ENCODE results near the gene TEAD2. TPM values are rescaled to one million over a fixed set of nuclear protein-coding genes. Genes with fewer than 3 reads are reported as not detected.
A peak's percentile ranks its signal among the peaks of the same experiment; 100 is the strongest.
"Not testable (repeated sequence)": the region's sequence is repeated elsewhere in the genome, so short reads cannot be mapped to it uniquely, and the experiment has no call there.

Gene TEAD2
- total RNA-seq, 1 experiment from 2014 or later: 121 TPM

DNA sequence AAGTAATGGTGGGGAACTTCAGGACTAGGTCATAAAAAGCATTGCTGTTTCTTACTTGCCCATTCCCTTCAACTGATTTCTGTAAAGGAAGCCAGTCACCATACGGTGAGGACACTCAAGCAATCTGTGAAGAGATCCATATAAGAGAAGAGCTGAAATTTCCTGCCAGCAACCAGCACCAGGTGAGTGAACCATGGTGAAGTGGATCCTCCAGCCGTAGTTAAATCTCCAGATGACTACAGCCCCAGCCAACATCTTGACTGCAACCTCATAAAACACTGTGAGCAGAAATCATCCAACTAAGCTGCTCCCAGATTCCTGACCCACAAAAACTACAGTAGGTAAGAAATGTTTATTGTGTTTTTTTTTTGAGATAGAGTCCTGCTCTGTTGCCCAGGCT, 33.5 kb downstream of the TEAD2 start:
- ChIA-PET CTCF (no interaction called here), POLR2A (ENCODE audit: low non-redundant PET) (no interaction called here)
- H3K9me3 ChIP-seq (ENCODE audit: low read depth, low read length, poor library complexity, severe bottlenecking): no peaks in the 10 kb centered on the region
- TF ChIP-seq, protein P1, sequence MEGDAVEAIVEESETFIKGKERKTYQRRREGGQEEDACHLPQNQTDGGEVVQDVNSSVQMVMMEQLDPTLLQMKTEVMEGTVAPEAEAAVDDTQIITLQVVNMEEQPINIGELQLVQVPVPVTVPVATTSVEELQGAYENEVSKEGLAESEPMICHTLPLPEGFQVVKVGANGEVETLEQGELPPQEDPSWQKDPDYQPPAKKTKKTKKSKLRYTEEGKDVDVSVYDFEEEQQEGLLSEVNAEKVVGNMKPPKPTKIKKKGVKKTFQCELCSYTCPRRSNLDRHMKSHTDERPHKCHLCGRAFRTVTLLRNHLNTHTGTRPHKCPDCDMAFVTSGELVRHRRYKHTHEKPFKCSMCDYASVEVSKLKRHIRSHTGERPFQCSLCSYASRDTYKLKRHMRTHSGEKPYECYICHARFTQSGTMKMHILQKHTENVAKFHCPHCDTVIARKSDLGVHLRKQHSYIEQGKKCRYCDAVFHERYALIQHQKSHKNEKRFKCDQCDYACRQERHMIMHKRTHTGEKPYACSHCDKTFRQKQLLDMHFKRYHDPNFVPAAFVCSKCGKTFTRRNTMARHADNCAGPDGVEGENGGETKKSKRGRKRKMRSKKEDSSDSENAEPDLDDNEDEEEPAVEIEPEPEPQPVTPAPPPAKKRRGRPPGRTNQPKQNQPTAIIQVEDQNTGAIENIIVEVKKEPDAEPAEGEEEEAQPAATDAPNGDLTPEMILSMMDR (conservative IDR thresholded peaks at IDR 0.05; ENCODE audit: low read depth, low read length): no peak
- no peak for TF ChIP-seq EZH2 (IDR thresholded peaks at IDR 0.05; ENCODE audit: borderline replicate concordance, low read depth, low read length, poor library complexity, severe bottlenecking)
- H3K4me1 ChIP-seq (ENCODE audit: insufficient read depth, low read length, poor library complexity, severe bottlenecking): no peaks in the 10 kb centered on the region
- H3K27me3 ChIP-seq (replicated peaks; ENCODE audit: insufficient read depth, low read depth, low read length, poor library complexity): no peaks in the 10 kb centered on the region
- no peak overlapping the region for H3K27ac ChIP-seq (ENCODE audit: low read depth, low read length, poor library complexity, severe bottlenecking)
- no peak overlapping the region for H3K4me3 ChIP-seq (ENCODE audit: low read depth, low read length, poor library complexity, severe bottlenecking)
- BruUV-seq (replicated peaks): no TSS peak
- intact Hi-C loops (cut with micrococcal nuclease; ENCODE audit: unreplicated experiment): no loop called here
- DNase-seq (ENCODE audit: low spot score): no peak
- H3K36me3 ChIP-seq (ENCODE audit: insufficient read depth, low read length, poor library complexity, severe bottlenecking): no peaks in the 10 kb centered on the region

DNA sequence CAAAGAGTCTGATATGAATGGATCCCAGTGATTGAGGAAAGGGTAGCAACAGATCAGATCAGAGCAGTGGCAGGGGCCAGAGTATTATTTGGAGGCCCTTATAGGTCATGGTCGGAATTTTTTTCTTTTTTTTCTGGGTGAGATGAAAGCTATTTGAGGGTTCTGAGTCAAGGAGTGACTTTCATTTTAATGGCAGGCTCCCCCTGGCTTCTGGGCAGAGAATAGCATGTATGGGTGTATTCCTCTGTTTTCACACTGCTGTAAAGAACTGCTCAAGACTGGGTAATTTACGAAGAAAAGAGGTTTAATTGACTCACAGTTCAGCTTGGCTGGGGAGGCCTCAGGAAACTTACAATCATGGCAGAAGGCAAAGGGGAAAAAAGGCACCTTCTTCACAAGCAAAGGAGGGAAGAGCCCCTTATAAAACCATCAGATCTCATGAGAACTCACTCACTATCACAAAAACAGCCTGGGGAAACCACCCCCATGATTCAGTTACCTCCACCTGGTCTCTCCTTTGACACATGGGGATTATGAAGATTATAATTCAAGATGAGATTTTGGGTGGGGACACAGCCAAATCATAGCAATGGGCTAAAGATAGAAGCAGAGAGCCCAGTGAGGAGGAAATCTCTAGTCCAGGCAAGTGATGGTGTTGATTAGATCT, 34.2 kb downstream of the TEAD2 start:
- intact Hi-C loops (cut with micrococcal nuclease; ENCODE audit: unreplicated experiment): no loop called here
- H3K4me1 ChIP-seq (ENCODE audit: insufficient read depth, low read length, poor library complexity, severe bottlenecking): no peaks in the 10 kb centered on the region
- ChIA-PET POLR2A (ENCODE audit: low non-redundant PET) (no interaction called here), CTCF (interaction anchor here (0.6 to 1.0 kb wide), 2 partner anchors 10 to 11 kb away, joined by 3 to 4 read pairs; no protein-coding TSS in a partner anchor)
- H3K9me3 ChIP-seq (ENCODE audit: low read depth, low read length, poor library complexity, severe bottlenecking): peaks cover 6% of the 10 kb centered on the region
- H3K4me3 ChIP-seq (ENCODE audit: low read depth, low read length, poor library complexity, severe bottlenecking): no peak overlapping the region
- H3K27ac ChIP-seq (ENCODE audit: low read depth, low read length, poor library complexity, severe bottlenecking): no peak overlapping the region
- H3K27me3 ChIP-seq (replicated peaks; ENCODE audit: insufficient read depth, low read depth, low read length, poor library complexity): no peaks in the 10 kb centered on the region
- H3K36me3 ChIP-seq (ENCODE audit: insufficient read depth, low read length, poor library complexity, severe bottlenecking): no peaks in the 10 kb centered on the region
- TF ChIP-seq, protein P1 (conservative IDR thresholded peaks at IDR 0.05; ENCODE audit: low read depth, low read length): peak; percentile 69
- no peak for TF ChIP-seq EZH2 (IDR thresholded peaks at IDR 0.05; ENCODE audit: borderline replicate concordance, low read depth, low read length, poor library complexity, severe bottlenecking)
- DNase-seq (ENCODE audit: low spot score): peak; percentile 44
- BruUV-seq (replicated peaks): no TSS peak

DNA sequence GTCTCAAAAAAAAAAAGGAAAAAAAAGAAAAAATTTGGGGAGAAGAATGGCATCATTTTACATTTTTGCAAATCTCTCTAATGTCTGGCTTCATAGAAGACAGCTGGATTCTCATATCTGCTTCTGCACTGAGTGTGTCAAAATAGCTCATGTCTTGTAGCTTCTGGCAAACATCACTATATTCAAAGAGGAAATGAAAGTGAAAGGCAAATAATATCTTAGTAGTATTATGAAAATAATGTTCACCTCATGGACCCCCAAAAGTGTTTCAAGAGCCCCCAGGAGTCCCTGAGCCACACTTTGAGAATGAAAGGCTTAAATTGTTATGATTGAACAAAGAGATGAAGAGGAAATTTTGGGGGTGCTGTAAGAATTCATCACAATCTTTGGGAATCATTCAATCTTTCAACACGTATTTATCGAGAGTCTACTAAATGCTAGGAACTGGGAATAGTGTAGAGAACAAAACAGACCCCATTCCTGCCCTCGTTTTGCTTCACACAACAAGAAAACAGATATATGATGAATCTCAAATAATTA, 36.0 kb downstream of the TEAD2 start:
- CTCF ChIA-PET: interaction anchor here (0.7 kb wide), 1 partner anchor 101 kb away, joined by 6 read pairs; no protein-coding TSS in a partner anchor
- peaks cover 11% of the 10 kb centered on the region for H3K9me3 ChIP-seq (ENCODE audit: low read depth, low read length, poor library complexity, severe bottlenecking)

DNA sequence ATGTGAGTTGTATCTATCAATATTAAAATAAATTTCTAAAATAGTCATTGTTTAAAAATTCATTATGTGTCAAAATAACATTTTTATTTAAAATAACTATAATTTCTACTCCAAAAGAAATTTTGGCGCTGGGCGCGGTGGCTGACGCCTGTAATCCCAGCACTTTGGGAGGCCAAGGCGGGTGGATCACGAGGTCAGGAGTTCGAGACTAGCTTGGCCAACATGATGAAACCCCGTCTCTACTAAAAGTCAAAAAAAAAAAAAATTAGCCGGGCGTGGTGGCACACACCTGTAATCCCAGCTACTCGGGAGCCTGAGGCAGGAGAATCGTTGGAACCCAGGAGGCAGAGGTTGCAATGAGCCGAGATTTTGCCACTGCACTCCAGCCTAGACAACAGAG, 36.5 kb downstream of the TEAD2 start:
- intact Hi-C loops (cut with micrococcal nuclease; ENCODE audit: unreplicated experiment); H3K4me3 ChIP-seq (ENCODE audit: low read depth, low read length, poor library complexity, severe bottlenecking); H3K4me1 ChIP-seq (ENCODE audit: insufficient read depth, low read length, poor library complexity, severe bottlenecking); H3K27ac ChIP-seq (ENCODE audit: low read depth, low read length, poor library complexity, severe bottlenecking); H3K36me3 ChIP-seq (ENCODE audit: insufficient read depth, low read length, poor library complexity, severe bottlenecking); BruUV-seq (replicated peaks); DNase-seq (ENCODE audit: low spot score); POLR2A ChIA-PET (ENCODE audit: low non-redundant PET); H3K27me3 ChIP-seq (replicated peaks; ENCODE audit: insufficient read depth, low read depth, low read length, poor library complexity): not testable (repeated sequence)
- CTCF ChIA-PET: interaction anchor here (0.7 kb wide), 1 partner anchor 101 kb away, joined by 6 read pairs; no protein-coding TSS in a partner anchor
- H3K9me3 ChIP-seq (ENCODE audit: low read depth, low read length, poor library complexity, severe bottlenecking): peaks cover 11% of the 10 kb centered on the region

More for the DNA sequence above, 36.0 kb downstream of the TEAD2 start:
- Histone ChIP-seq H3K4me3 (ENCODE audit: low read depth, low read length, poor library complexity, severe bottlenecking) (no peak overlapping the region), H3K27ac (ENCODE audit: low read depth, low read length, poor library complexity, severe bottlenecking) (no peak overlapping the region), H3K27me3 (replicated peaks; ENCODE audit: insufficient read depth, low read depth, low read length, poor library complexity) (no peaks in the 10 kb centered on the region), H3K4me1 (ENCODE audit: insufficient read depth, low read length, poor library complexity, severe bottlenecking) (no peaks in the 10 kb centered on the region), H3K36me3 (ENCODE audit: insufficient read depth, low read length, poor library complexity, severe bottlenecking) (no peaks in the 10 kb centered on the region)
- TF ChIP-seq, protein P1 (conservative IDR thresholded peaks at IDR 0.05; ENCODE audit: low read depth, low read length): no peak
- TF ChIP-seq EZH2 (IDR thresholded peaks at IDR 0.05; ENCODE audit: borderline replicate concordance, low read depth, low read length, poor library complexity, severe bottlenecking): no peak
- POLR2A ChIA-PET (ENCODE audit: low non-redundant PET): interaction anchor here (0.9 kb wide), 1 partner anchor 17 kb away, joined by 4 read pairs; no protein-coding TSS in a partner anchor
- DNase-seq (ENCODE audit: low spot score): no peak
- intact Hi-C loops (cut with micrococcal nuclease; ENCODE audit: unreplicated experiment): no loop called here
- no TSS peak for BruUV-seq (replicated peaks)
